Heart left ventricle (tissue), 13 donors: Measurements from ENCODE around the gene BMP8A.
"Not testable (repeated sequence)": the region's sequence is repeated elsewhere in the genome, so short reads cannot be mapped to it uniquely, and the experiment has no call there.

ENCODE experiments used
- CTCF ChIP-seq, 12 donors: fragments of 200-600 bp; sonication (generic) in 4 of 12; IDR thresholded peaks; one replicate each; pipeline versions ENCODE4 v1.5.0 to v1.8.0; 2018 to 2022; ENCODE audit warnings: antibody characterized with exemption in 12 of 12, mild to moderate bottlenecking in 5 of 12
- POLR2A ChIP-seq, 2 donors: fragments of 450-650 bp; IDR thresholded peaks; one replicate each; pipeline ENCODE4 v1.6.1; 2017; ENCODE audit warnings: antibody characterized with exemption in 2 of 2, mild to moderate bottlenecking in 2 of 2, moderate library complexity in 2 of 2
- donor health status: ischemic (EF 13 %, LVEDD 7.1; RV severe dilation, severe dysfunction).
- donor health status: DM: no; HTN: yes; CAD: no.
- donor health status: DM: no; HTN: no; CAD: no.
- donor health status: ischemic (EF 25% LVEDD 6.9; RV normal size, moderate dysfunction).
- donor health status: ischemic (EF 25% LVEDD 5.7; RV mildly dilated, moderate dysfunction).
- donor health status: ischemic (EF 35%, LVEDD 5.7; RV mildly dilated, moderate dysfunction).
- donor health status: nonischemic (EF 11% LVEDD 7.7; RV severe dilation, severe dysfunction).
- donor health status: DM: yes; HTN: yes; CAD: no.
- donor health status: PGD.
- donor health status: ischemic (EF 29% LVEDD 5.4; RV normal size, mild dysfunction).
- donor health status: nonischemic (EF 23%, LVEDD 6.1; RV moderate dilation, normal function).

GRCh38 chr1:39515131-39516086 lies 24.0 kb downstream of the BMP8A start:
- TF ChIP-seq CTCF, POLR2A (IDR thresholded peaks at IDR 0.05): not testable (repeated sequence)
